NOMO-1 (cell line): Measurements from ENCODE around the gene NXPH4.

ENCODE experiments used
- DNase-seq, 2 experiments: peaks; one replicate each; lab custom pipeline; 2025; ENCODE audit not compliant: unreplicated experiment in 2 of 2; lab: John Stamatoyannopoulos, UW

Gene NXPH4

DNA sequence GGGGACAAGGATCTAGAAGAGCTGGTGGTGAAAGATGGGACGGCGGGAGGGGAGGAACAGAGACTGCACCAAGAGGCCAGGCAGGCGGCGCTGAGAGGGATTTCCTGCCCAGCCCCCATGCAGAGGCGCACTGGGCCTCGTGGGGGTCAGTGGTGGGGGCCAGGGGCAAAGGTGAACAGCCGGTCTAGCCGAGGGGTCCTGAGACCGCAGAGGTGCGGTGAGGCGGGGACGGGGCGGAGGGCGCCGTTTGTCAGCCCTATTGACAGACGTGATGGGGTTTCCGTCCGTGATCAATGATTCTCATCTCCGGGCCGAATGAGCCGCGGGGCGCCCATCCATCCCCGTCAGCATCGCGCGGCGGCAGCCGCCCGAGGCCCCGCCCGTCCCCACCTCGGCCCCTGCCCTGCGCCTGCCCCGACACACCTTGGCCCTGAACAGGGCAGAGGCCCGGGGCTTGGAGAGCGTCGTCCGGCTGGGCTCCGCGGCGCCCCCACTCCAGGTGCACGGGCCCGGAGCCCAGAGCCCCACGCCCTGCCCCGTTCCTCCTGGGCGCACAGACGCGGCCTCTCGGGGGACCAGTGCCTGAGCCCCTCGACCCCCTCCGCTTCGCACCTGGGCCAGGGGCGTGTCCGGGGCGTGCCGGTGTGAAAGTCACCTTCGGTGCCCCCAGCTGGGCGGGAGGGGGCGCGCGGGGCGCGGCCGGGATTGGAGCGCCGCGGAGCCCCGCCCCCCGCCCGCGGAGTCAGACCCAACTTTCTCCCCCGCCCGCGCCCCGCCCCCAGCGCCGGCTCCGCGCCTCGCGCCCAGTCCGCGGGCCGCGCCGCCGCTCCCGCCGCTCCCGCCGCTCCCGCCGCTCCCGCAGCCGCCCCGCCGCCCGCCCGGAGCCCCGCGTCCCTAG, at the start of gene NXPH4:
NXPH4 (plus strand) TSS at position 781 of the 898 bp plus-strand sequence. CDS start 176 bp downstream, outside the sequence.
- no peak for DNase-seq

GRCh38 chr12:57166971-57167371, 49.6 kb upstream of the NXPH4 start:
- no peak for DNase-seq

- no peak for DNase-seq
These were observed 48.5 kb upstream of the NXPH4 start for GRCh38 chr12:57168058-57168457.

DNA sequence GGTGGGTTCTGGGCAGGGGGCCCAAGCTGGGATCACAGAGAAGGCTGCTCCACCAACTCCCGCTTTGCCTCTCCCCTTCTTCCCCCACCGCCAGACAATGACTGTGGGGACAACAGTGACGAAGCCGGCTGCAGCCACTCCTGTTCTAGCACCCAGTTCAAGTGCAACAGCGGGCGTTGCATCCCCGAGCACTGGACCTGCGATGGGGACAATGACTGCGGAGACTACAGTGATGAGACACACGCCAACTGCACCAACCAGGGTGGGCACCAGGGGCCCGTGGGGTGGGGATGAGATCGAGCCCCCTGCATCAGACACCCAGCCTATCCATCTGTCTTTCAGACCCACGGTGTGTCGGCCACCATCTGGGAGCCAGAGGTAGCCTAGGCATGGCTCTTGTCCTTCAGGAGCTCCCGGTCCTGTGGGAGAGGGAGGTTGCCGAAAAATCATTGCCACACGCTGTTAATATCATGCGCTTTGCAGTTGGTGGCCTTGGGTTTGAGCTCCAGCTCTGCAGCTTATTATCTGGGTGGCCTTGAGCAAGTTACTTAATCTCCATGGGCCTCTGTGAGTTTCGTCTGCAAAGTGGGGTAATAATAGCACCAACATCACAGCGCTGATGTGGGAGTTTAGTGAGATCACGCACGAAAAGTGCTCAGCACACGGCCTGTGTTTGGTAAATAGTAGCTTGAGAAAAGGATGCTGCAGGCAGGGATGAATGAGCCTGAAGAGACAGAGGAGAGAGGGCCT, 47.4 kb upstream of the NXPH4 start:
- DNase-seq: no peak

- no peak for DNase-seq
These were observed 46.6 kb upstream of the NXPH4 start for GRCh38 chr12:57169969-57170368.

- DNase-seq: no peak
These were observed 46.2 kb upstream of the NXPH4 start for GRCh38 chr12:57170408-57170807.

GRCh38 chr12:57170927-57171326, 45.7 kb upstream of the NXPH4 start:
- DNase-seq: no peak

- DNase-seq: no peak
These were observed 44.9 kb upstream of the NXPH4 start for GRCh38 chr12:57171668-57172067.

DNA sequence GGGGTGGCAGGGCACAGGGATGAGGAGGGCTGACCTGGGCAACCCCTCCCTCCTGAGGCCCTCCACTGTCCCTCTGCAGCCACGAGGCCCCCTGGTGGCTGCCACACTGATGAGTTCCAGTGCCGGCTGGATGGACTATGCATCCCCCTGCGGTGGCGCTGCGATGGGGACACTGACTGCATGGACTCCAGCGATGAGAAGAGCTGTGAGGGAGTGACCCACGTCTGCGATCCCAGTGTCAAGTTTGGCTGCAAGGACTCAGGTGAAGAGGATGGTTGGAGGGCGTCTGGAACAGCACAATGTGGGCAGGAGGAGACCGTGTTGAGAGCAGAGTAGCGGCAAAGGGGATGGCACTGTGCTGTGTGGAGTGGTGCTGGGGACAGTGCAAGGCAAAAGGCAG, 43.5 kb upstream of the NXPH4 start:
- peak in 1 of 2 experiments; percentile 6 for DNase-seq

DNA sequence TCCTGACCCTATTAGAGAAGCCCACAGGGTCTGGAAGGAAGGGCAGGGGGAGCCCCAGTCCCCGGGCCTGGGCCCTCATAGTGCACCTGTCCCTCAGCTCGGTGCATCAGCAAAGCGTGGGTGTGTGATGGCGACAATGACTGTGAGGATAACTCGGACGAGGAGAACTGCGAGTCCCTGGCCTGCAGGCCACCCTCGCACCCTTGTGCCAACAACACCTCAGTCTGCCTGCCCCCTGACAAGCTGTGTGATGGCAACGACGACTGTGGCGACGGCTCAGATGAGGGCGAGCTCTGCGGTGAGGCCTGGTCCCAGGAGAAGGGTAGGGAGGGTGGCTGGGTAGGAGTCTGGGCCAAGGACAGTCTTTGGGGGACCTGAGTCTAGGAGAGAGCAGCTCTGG, 42.9 kb upstream of the NXPH4 start:
- DNase-seq: no peak

DNA sequence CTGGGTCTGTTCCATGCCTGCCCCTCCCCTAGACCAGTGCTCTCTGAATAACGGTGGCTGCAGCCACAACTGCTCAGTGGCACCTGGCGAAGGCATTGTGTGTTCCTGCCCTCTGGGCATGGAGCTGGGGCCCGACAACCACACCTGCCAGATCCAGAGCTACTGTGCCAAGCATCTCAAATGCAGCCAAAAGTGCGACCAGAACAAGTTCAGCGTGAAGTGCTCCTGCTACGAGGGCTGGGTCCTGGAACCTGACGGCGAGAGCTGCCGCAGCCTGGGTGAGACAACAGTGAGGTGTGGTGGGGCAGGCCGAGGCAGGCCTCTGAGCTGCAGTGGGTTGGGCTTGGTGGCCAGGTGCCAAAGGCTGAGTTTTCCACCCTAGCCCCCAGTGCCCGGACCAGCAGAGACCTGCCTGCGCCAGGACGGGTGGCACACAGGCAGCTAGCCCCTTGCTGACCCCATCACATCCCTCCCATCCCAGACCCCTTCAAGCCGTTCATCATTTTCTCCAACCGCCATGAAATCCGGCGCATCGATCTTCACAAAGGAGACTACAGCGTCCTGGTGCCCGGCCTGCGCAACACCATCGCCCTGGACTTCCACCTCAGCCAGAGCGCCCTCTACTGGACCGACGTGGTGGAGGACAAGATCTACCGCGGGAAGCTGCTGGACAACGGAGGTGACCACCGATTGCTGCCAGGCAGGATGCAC, 41.0 kb upstream of the NXPH4 start:
- peak; percentile 63 to 77 for DNase-seq

DNA sequence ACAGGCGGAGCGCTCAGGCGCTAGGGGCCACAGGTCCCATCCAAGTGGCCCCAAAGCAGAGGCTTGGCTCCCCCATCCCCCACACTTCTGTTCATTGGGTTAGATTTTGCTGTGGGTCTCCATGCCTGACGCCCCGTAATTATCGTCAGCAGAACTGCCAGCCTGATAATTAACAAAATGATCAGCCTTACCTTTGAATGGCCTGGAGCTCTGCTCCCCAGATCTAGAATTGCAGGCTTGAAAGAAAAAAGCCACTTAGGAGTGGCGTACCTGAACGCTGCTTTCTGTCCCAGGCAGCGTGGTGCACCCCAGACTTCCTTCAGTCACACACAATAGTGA, 40.5 kb upstream of the NXPH4 start:
- no peak for DNase-seq

DNA sequence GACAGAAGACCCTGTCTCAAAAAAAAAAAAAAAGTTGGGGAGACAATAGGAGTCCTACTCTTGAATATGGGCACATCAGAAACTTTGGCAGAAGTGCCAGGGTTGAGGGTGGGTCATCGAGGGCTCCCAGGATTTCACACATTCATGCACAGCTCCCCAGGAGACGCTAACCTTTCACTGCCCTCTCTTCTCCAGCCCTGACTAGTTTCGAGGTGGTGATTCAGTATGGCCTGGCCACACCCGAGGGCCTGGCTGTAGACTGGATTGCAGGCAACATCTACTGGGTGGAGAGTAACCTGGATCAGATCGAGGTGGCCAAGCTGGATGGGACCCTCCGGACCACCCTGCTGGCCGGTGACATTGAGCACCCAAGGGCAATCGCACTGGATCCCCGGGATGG, 39.7 kb upstream of the NXPH4 start:
- no peak for DNase-seq

DNA sequence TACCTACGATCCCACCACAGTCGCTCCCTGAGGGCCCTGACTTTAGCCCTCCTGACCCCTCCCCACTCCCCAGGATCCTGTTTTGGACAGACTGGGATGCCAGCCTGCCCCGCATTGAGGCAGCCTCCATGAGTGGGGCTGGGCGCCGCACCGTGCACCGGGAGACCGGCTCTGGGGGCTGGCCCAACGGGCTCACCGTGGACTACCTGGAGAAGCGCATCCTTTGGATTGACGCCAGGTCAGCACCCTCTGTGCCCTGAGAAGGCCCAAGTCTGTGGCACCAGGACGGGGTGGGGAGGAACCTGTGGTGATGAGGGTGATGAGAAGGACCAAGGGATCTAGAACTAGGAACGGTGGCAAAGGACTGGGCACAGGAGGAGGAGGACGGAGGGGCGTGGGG, 39.2 kb upstream of the NXPH4 start:
- no peak for DNase-seq

DNA sequence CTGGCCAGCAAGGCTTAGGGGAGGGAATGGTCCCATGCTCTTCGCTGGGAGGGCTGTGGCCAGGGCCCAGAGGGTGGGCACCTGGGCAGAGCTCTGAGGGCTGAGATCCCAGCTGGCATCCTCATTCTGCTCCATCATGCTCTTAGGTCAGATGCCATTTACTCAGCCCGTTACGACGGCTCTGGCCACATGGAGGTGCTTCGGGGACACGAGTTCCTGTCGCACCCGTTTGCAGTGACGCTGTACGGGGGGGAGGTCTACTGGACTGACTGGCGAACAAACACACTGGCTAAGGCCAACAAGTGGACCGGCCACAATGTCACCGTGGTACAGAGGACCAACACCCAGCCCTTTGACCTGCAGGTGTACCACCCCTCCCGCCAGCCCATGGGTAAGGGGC, 38.4 kb upstream of the NXPH4 start:
- no peak for DNase-seq

DNA sequence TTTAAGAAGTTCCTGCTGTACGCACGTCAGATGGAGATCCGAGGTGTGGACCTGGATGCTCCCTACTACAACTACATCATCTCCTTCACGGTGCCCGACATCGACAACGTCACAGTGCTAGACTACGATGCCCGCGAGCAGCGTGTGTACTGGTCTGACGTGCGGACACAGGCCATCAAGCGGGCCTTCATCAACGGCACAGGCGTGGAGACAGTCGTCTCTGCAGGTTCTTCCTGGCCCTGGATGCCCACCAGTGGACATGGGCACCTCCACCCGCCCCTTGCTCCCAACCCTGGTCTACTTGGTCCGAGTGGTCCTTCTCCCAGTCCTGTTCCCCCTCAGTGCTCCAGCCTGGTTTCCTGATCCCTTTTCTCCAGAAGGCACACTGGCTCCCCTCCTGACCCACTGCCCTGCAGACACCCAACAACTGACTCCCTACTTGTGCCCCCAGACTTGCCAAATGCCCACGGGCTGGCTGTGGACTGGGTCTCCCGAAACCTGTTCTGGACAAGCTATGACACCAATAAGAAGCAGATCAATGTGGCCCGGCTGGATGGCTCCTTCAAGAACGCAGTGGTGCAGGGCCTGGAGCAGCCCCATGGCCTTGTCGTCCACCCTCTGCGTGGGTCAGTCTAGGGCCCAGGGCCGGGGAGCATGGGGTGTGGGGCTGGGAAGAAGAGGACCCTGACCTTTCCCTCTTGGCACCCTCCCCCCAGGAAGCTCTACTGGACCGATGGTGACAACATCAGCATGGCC, 37.1 kb upstream of the NXPH4 start:
- DNase-seq: no peak

DNA sequence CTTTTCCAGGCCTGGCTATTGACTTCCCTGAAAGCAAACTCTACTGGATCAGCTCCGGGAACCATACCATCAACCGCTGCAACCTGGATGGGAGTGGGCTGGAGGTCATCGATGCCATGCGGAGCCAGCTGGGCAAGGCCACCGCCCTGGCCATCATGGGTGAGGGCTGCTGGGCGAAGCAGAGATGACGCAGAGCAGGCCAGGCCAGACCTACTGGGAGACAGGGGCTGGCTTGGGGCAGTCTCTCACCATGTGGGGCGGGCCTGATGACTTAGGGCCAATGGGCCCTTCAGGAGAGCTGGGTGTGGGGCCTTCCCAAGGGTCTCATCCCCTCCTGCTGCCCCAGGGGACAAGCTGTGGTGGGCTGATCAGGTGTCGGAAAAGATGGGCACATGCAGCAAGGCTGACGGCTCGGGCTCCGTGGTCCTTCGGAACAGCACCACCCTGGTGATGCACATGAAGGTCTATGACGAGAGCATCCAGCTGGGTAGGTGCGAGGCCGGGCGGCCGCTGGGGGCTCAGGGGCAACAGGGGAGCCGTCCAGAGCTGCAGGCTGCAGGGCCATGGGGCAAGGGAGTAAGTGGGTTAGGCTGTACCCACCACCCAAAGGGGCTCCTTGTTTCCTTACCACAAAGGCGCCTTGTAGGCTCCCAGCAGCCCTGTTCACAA, 36.1 kb upstream of the NXPH4 start:
- DNase-seq: no peak

GRCh38 chr12:57181072-57181471, 35.5 kb upstream of the NXPH4 start:
- DNase-seq: no peak

- peak in 1 of 2 experiments; percentile 28 for DNase-seq
These were observed 34.9 kb upstream of the NXPH4 start for GRCh38 chr12:57181561-57182155.
